GM21447 (cell line): Measurements from ENCODE around the gene KLHL29.

Experiments used
- ATAC-seq: cut with Tn5 transposase; IDR thresholded peaks from one replicate; pipeline ENCODE4 v1.9.1; 2021; ENCODE audit not compliant: unreplicated experiment

Gene KLHL29

GRCh38 chr2:23420840-23421476 is 36.0 kb downstream of the KLHL29 start:
- ATAC-seq = no peak

- ATAC-seq = no peak
Observed at GRCh38 chr2:23422089-23423061, 37.4 kb downstream of the KLHL29 start.

- no peak for ATAC-seq
Observed at GRCh38 chr2:23423062-23423872, 38.3 kb downstream of the KLHL29 start.

- no peak for ATAC-seq
Observed at GRCh38 chr2:23423873-23424680, 39.1 kb downstream of the KLHL29 start.

GRCh38 chr2:23425338-23425871 is 40.4 kb downstream of the KLHL29 start:
- ATAC-seq = no peak

GRCh38 chr2:23425885-23426262 is 40.9 kb downstream of the KLHL29 start:
- ATAC-seq = no peak

- no peak for ATAC-seq
Observed at GRCh38 chr2:23426263-23426905, 41.4 kb downstream of the KLHL29 start.

- ATAC-seq = no peak
Observed at GRCh38 chr2:23427350-23427749, 42.4 kb downstream of the KLHL29 start.

DNA sequence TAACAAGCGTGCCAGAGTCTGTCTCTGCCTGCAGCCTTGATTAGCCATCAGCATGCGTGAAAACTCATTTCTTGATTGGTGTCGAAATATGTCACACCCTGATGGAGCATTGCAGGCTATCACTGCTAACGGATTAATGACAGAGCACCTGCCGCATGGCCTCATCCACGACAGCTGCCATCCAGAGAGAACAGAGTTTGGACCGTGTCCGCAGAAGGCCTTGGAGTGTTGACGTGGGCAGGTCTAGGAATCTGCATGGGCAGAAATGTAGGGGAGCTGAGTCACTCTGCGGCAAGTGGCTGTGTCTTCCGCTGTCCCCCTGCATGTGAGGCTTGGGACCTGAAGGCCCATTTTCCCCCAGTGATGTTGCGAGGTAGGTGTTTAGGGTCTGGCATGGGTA is 43.0 kb downstream of the KLHL29 start:
- ATAC-seq = no peak

- ATAC-seq = no peak
Observed at GRCh38 chr2:23429036-23429435, 44.1 kb downstream of the KLHL29 start.

- ATAC-seq = no peak
Observed at GRCh38 chr2:23430263-23430662, 45.3 kb downstream of the KLHL29 start.

- no peak for ATAC-seq
Observed at GRCh38 chr2:23432531-23432930, 47.6 kb downstream of the KLHL29 start.

GRCh38 chr2:23433282-23433681 is 48.3 kb downstream of the KLHL29 start:
- no peak for ATAC-seq

GRCh38 chr2:23434721-23435121 is 49.7 kb downstream of the KLHL29 start:
- ATAC-seq = no peak

- ATAC-seq = no peak
Observed at GRCh38 chr2:23435250-23436035, 50.5 kb downstream of the KLHL29 start.

GRCh38 chr2:23436346-23437098 is 51.5 kb downstream of the KLHL29 start:
- ATAC-seq = no peak

GRCh38 chr2:23441414-23441813 is 56.4 kb downstream of the KLHL29 start:
- ATAC-seq = no peak

- ATAC-seq = no peak
Observed at GRCh38 chr2:23445450-23445868, 60.5 kb downstream of the KLHL29 start.
